ENCODE measurements around the gene DBP.

DBP gene

DNA sequence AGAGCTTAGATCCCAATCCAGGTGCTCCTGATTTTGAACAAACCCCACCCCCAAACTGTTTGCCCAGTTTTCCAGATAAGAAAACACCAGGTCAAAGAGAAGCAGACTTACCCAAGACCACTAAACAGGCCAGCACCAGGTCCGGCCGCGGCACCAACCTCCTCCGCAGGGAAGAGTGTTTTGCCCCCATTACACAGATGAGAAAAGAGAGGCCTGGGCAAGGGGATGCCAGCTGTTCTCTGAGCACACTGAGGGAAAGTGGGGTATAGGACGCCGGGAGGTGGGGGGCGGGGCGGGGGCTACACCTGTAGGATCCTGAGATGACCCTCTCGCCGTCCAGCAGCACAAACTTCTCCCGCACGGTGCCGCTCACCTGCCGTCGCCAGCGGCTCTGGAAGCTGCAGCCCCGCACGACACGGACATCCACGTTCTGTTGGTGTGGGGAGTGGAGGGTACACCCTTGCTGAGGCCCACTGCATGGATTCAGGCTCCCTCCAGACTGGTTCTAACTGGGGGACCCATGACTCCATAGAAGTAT, 27.5 kb downstream of the DBP start:
- DNase-seq (ENCODE audit: low read depth in 2 of 2) = no peak
- TF ChIP-seq, protein P1, sequence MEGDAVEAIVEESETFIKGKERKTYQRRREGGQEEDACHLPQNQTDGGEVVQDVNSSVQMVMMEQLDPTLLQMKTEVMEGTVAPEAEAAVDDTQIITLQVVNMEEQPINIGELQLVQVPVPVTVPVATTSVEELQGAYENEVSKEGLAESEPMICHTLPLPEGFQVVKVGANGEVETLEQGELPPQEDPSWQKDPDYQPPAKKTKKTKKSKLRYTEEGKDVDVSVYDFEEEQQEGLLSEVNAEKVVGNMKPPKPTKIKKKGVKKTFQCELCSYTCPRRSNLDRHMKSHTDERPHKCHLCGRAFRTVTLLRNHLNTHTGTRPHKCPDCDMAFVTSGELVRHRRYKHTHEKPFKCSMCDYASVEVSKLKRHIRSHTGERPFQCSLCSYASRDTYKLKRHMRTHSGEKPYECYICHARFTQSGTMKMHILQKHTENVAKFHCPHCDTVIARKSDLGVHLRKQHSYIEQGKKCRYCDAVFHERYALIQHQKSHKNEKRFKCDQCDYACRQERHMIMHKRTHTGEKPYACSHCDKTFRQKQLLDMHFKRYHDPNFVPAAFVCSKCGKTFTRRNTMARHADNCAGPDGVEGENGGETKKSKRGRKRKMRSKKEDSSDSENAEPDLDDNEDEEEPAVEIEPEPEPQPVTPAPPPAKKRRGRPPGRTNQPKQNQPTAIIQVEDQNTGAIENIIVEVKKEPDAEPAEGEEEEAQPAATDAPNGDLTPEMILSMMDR (IDR thresholded peaks at IDR 0.05; ENCODE audit: low read depth, low read length) = no peak

DNA sequence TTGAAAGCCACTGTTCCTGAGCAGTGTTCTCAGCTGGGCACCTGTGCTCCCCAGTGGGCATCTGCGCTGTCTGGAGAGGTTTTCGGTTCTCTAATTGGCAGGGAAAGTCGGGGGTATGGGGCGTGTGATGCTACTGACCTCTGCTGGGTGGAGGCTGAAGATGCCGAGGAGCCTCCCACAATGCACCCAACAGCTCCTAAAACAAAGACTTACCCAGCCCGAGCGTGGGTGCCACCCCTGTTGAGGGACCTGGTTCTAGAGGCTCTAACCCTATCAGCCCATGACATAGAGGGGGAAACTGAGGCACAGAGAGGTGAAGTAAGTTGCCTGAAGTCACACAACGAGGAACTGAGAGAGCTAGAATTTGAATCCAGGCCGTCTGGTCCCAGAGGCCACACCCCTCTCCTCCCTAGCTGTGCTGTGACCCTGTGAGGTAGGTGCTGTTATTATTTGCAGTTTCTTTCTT, 28.3 kb downstream of the DBP start:
- TF ChIP-seq, protein P1 (IDR thresholded peaks at IDR 0.05; ENCODE audit: low read depth, low read length) = peak; percentile 63
- DNase-seq (ENCODE audit: low read depth in 2 of 2) = peak; percentile 49 to 63
- no peak overlapping the region for H3K4me3 ChIP-seq (replicated peaks in 1 of 2; ENCODE audit: low read depth in 2 of 2, low read length in 2 of 2)

More for the DNA sequence above, 27.5 kb downstream of the DBP start:
- H3K4me3 ChIP-seq (replicated peaks in 1 of 2; ENCODE audit: low read depth in 2 of 2, low read length in 2 of 2) = no peak overlapping the region

DNA sequence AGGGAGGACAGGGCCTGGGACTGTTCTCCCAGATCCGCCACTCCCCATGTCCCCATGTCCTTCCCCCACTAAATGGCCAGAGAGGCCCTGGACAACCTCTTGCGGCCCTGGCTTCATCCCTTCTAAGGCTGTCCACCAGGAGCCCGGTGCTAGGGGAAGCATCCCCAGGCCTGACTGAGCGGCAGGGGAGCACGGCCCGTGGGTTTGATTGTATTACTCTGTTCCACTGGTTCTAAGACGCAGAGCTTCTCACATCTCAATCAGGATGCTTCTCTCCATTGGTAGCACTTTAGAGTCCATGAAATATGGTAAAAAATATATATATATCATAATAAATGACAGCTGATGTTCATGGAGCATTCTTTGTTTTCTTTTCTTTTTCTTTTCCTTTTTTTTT, 29.8 kb downstream of the DBP start:
- H3K4me3 ChIP-seq (replicated peaks in 1 of 2; ENCODE audit: low read depth in 2 of 2, low read length in 2 of 2) = no peak overlapping the region
- TF ChIP-seq, protein P1 (IDR thresholded peaks at IDR 0.05; ENCODE audit: low read depth, low read length) = no peak
- no peak for DNase-seq (ENCODE audit: low read depth in 2 of 2)

DNA sequence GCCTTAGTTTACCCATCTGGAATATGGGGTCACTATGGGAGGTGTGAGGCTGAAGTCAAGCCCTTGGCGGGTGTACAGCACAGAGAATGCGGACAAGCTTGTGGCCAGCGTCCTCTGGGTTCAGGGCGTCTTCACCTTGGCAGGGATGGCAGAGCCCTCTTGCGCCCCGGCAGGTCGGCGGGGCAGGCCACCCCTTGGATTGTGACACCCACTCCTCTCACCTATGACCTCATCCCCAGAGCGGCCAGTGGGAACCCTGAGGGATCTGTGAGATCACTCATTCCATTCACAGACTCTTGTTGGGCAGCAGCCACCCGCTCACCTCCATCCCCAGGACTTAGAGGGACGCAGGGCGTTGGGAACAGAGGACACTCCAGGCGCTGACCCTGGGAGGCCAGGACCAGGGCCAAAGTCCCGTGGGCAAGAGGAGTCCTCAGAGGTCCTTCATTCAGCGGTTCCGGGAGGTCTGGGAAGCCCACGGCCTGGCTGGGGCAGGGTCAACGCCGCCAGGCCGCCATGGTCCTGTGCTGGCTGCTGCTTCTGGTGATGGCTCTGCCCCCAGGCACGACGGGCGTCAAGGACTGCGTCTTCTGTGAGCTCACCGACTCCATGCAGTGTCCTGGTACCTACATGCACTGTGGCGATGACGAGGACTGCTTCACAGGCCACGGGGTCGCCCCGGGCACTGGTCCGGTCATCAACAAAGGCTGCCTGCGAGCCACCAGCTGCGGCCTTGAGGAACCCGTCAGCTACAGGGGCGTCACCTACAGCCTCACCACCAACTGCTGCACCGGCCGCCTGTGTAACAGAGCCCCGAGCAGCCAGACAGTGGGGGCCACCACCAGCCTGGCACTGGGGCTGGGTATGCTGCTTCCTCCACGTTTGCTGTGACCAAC, 30.5 kb downstream of the DBP start, which contains the start of gene SPACA4:
TSS of gene SPACA4 (plus strand) at position 280 of the 896 bp plus-strand sequence. CDS start at position 517, 237 bp downstream.
- TF ChIP-seq, protein P1 (IDR thresholded peaks at IDR 0.05; ENCODE audit: low read depth, low read length) = no peak
- H3K4me3 ChIP-seq (replicated peaks in 1 of 2; ENCODE audit: low read depth in 2 of 2, low read length in 2 of 2) = no peak within 1 kb of the TSS
- DNase-seq (ENCODE audit: low read depth in 2 of 2) = no peak

- no peak overlapping the region for H3K4me3 ChIP-seq (replicated peaks in 1 of 2; ENCODE audit: low read depth in 2 of 2, low read length in 2 of 2)
- TF ChIP-seq, protein P1 (IDR thresholded peaks at IDR 0.05; ENCODE audit: low read depth, low read length) = no peak
- DNase-seq (ENCODE audit: low read depth in 2 of 2) = no peak
Observed at GRCh38 chr19:48603850-48604249, 33.3 kb downstream of the DBP start.

DNA sequence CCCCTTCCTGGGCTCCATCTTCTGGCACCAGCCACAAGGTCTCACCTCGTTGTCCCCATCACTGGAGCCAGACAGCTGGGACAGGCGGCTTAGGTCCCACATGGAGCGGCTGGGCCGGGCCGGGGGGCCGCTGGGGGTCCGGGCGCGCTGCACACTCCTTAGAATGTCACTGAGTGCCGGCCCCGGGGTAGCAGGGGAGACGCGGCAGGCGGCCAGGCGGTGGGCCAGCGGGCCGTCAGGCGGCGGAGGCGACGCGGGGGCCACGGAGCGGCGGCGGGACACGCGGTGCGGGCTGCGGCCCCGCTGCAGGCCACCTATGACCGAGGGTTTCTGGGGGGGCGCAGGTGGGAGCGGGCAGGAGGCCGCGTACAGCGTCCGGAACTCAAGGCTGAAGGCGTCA, 33.7 kb downstream of the DBP start:
- TF ChIP-seq, protein P1 (IDR thresholded peaks at IDR 0.05; ENCODE audit: low read depth, low read length) = no peak
- H3K4me3 ChIP-seq (replicated peaks in 1 of 2; ENCODE audit: low read depth in 2 of 2, low read length in 2 of 2) = no peak overlapping the region
- no peak for DNase-seq (ENCODE audit: low read depth in 2 of 2)

Data from cardiac fibroblast (primary cell).